ENCODE data around the gene TXK.

GRCh38 chr4:48157271-48157670 is 23.2 kb upstream of the TXK start:
- TF ChIP-seq POLR2AphosphoS5 (IDR thresholded peaks at IDR 0.05; ENCODE audit: low read depth, low read length) (no peak), TAF1 (IDR thresholded peaks at IDR 0.05; ENCODE audit: borderline replicate concordance, insufficient read depth, low read length) (no peak)
- TF ChIP-seq, protein P1, sequence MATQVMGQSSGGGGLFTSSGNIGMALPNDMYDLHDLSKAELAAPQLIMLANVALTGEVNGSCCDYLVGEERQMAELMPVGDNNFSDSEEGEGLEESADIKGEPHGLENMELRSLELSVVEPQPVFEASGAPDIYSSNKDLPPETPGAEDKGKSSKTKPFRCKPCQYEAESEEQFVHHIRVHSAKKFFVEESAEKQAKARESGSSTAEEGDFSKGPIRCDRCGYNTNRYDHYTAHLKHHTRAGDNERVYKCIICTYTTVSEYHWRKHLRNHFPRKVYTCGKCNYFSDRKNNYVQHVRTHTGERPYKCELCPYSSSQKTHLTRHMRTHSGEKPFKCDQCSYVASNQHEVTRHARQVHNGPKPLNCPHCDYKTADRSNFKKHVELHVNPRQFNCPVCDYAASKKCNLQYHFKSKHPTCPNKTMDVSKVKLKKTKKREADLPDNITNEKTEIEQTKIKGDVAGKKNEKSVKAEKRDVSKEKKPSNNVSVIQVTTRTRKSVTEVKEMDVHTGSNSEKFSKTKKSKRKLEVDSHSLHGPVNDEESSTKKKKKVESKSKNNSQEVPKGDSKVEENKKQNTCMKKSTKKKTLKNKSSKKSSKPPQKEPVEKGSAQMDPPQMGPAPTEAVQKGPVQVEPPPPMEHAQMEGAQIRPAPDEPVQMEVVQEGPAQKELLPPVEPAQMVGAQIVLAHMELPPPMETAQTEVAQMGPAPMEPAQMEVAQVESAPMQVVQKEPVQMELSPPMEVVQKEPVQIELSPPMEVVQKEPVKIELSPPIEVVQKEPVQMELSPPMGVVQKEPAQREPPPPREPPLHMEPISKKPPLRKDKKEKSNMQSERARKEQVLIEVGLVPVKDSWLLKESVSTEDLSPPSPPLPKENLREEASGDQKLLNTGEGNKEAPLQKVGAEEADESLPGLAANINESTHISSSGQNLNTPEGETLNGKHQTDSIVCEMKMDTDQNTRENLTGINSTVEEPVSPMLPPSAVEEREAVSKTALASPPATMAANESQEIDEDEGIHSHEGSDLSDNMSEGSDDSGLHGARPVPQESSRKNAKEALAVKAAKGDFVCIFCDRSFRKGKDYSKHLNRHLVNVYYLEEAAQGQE (IDR thresholded peaks at IDR 0.05; ENCODE audit: insufficient read depth in 1 of 2, low read depth in 2 of 2, low read length in 2 of 2), result no peak

All from PFSK-1 (cell line).